HL-60 (cell line): ENCODE data around the gene C1orf21.

Source experiments
- DNase-seq, 2 experiments: peaks; one replicate each; pipeline ENCODE4 v3.0.0-alpha.2; 2010 to 2020; ENCODE audit warnings: low read depth in 1 of 2, low spot score in 1 of 2
- H3K27ac ChIP-seq: fragments of 250-450 bp; sonication (Bioruptor Pico); replicated peaks from 2 replicates; pipeline ENCODE4 v1.5.1; 2020; ENCODE audit warnings: mild to moderate bottlenecking, moderate library complexity
- H3K27me3 ChIP-seq: fragments of 250-450 bp; sonication (Bioruptor Pico); 2 replicates; pipeline ENCODE4 v1.5.1; 2021; ENCODE audit warnings: mild to moderate bottlenecking, moderate library complexity; ENCODE audit not compliant: insufficient read depth, poor library complexity, severe bottlenecking
- H3K4me3 ChIP-seq: replicated peaks from 2 replicates; pipeline ENCODE4 v1.5.1; 2011; ENCODE audit warnings: mild to moderate bottlenecking, control low read depth, low read length; ENCODE audit not compliant: insufficient read depth
- GABPA ChIP-seq: IDR thresholded peaks from 2 replicates; pipeline ENCODE4 v1.6.1; 2012; ENCODE audit warnings: low read depth
- POLR2AphosphoS5 ChIP-seq: IDR thresholded peaks from 2 replicates; pipeline ENCODE4 v1.6.1; 2012; ENCODE audit warnings: low read depth
- SPI1 ChIP-seq: IDR thresholded peaks from 2 replicates; pipeline ENCODE4 v1.6.1; 2012; ENCODE audit warnings: low read depth, mild to moderate bottlenecking, borderline replicate concordance
- TF ChIP-seq, protein P1 (sequence below): IDR thresholded peaks from 2 replicates; pipeline ENCODE4 v1.6.1; 2012; ENCODE audit warnings: low read depth; ENCODE audit not compliant: insufficient replicate concordance
- TF ChIP-seq, protein P2 (sequence below): IDR thresholded peaks from one replicate; pipeline ENCODE4 v1.5.1; 2011; ENCODE audit warnings: low read length, control low read depth, inconsistent platforms; ENCODE audit not compliant: insufficient read depth

C1orf21 gene

DNA sequence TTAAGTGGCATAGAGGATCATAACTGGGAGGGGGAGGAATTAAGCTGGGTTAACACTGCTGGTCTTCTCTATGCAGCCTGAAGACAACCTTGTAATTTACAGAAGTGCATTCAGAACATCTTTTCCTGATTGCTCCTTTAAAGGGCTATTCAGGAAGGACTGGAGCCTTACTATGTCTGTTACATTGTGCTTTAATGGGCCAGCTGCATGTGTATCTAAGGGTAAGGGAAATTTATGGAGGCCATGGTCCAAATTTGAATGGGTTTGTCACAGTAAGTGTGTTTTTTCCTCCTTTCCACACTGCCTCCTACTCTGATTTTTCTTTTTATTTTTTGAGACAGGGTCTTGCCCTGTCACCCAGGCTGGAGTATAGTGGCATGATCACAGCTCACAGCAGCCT is 19.6 kb downstream of the C1orf21 start:
- no peak overlapping the region for H3K4me3 ChIP-seq
- TF ChIP-seq POLR2AphosphoS5 = no peak
- no peak for TF ChIP-seq GABPA
- TF ChIP-seq, protein P1, sequence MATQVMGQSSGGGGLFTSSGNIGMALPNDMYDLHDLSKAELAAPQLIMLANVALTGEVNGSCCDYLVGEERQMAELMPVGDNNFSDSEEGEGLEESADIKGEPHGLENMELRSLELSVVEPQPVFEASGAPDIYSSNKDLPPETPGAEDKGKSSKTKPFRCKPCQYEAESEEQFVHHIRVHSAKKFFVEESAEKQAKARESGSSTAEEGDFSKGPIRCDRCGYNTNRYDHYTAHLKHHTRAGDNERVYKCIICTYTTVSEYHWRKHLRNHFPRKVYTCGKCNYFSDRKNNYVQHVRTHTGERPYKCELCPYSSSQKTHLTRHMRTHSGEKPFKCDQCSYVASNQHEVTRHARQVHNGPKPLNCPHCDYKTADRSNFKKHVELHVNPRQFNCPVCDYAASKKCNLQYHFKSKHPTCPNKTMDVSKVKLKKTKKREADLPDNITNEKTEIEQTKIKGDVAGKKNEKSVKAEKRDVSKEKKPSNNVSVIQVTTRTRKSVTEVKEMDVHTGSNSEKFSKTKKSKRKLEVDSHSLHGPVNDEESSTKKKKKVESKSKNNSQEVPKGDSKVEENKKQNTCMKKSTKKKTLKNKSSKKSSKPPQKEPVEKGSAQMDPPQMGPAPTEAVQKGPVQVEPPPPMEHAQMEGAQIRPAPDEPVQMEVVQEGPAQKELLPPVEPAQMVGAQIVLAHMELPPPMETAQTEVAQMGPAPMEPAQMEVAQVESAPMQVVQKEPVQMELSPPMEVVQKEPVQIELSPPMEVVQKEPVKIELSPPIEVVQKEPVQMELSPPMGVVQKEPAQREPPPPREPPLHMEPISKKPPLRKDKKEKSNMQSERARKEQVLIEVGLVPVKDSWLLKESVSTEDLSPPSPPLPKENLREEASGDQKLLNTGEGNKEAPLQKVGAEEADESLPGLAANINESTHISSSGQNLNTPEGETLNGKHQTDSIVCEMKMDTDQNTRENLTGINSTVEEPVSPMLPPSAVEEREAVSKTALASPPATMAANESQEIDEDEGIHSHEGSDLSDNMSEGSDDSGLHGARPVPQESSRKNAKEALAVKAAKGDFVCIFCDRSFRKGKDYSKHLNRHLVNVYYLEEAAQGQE = no peak
- H3K27me3 ChIP-seq = no peaks in the 10 kb centered on the region
- DNase-seq = no peak
- no peak overlapping the region for H3K27ac ChIP-seq

DNA sequence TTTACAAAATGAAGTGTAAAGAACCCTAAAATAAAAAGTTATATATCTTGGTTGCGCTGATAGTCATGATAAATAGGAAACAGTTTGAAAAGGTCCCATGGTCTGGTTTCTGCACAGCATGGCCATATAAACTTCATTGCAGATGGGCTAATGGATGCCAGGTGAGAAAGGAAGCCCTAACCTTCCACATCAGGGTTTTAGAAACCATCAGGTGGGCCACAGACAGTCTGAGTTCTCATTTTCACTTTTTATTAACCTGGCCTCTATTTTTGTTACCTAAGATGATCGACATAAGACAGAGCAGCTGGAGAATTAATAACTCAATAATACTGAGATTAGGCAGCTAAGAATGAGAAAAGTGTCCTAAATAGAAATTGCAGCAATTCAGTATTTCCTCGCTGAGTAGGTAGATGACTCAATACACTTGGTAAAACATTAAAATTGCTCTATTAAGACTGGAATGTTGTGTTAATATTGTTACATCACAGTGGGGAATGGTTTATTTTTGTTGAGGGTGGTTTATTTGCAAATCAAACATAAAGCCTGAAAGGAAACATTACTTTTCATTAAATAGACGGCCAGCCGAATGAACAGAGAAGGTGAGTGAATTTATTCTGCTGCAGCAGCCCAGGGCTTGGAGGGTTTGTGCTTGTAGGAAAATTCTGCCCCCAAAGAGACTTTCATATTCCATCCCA is 21.1 kb downstream of the C1orf21 start:
- H3K4me3 ChIP-seq = no peak overlapping the region
- no peak overlapping the region for H3K27ac ChIP-seq
- no peak for DNase-seq
- H3K27me3 ChIP-seq = no peaks in the 10 kb centered on the region
- TF ChIP-seq POLR2AphosphoS5 (no peak), GABPA (no peak), SPI1 (no peak)
- TF ChIP-seq, protein P1 = no peak
- TF ChIP-seq, protein P2, sequence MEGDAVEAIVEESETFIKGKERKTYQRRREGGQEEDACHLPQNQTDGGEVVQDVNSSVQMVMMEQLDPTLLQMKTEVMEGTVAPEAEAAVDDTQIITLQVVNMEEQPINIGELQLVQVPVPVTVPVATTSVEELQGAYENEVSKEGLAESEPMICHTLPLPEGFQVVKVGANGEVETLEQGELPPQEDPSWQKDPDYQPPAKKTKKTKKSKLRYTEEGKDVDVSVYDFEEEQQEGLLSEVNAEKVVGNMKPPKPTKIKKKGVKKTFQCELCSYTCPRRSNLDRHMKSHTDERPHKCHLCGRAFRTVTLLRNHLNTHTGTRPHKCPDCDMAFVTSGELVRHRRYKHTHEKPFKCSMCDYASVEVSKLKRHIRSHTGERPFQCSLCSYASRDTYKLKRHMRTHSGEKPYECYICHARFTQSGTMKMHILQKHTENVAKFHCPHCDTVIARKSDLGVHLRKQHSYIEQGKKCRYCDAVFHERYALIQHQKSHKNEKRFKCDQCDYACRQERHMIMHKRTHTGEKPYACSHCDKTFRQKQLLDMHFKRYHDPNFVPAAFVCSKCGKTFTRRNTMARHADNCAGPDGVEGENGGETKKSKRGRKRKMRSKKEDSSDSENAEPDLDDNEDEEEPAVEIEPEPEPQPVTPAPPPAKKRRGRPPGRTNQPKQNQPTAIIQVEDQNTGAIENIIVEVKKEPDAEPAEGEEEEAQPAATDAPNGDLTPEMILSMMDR = no peak

DNA sequence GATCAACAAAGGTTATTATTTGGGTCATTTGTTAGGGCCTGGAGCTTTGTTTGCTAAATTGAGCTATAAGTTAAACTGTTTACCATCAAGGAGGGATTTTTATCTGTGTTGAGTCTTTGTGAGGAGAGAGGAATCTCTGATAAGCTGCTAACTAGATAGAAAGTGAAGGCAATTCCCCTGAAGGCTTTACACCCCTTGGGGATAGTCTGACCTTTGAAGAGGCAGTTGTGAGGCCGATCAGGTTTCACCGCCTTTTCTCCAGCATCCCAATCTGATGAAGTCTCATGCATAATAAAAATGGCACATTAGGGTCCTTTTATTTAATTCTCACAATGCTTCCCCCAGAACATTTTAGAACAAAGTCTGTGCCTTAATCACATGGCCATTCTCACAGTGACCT is 21.8 kb downstream of the C1orf21 start:
- no peak overlapping the region for H3K4me3 ChIP-seq
- no peaks in the 10 kb centered on the region for H3K27me3 ChIP-seq
- H3K27ac ChIP-seq = no peak overlapping the region
- DNase-seq = no peak
- TF ChIP-seq, protein P2 = no peak
- TF ChIP-seq SPI1 = no peak
- TF ChIP-seq, protein P1 = no peak

DNA sequence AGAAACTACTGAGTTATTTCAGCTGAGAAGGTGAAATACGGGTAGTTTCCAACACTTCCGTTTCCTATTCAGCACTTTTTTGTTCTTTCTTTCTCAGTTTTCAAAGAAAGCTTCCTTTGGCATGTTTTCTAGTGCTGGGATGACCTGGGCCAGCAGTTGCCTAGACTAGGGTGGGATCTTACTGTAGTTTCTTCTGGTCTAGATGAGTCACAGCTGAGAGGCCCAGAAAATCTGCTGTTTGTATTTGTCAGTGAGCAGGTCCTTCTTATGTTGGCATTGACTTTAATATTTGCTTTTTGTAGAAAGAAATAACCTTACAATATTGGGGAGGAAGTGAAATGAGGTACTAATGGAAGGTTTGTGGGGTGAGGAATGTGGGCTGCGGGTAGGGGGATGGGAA is 22.2 kb downstream of the C1orf21 start:
- H3K4me3 ChIP-seq = no peak overlapping the region
- DNase-seq = no peak

More for the DNA sequence above, 22.2 kb downstream of the C1orf21 start:
- H3K27ac ChIP-seq = no peak overlapping the region
- H3K27me3 ChIP-seq = no peaks in the 10 kb centered on the region
- TF ChIP-seq, protein P2 = no peak
- TF ChIP-seq POLR2AphosphoS5 = no peak
- no peak for TF ChIP-seq GABPA
- TF ChIP-seq SPI1 = no peak
- TF ChIP-seq, protein P1 = no peak
